Stimulated activated CD8-positive, alpha-beta memory T cell treated with anti-CD3 and anti-CD28 coated beads, Interleukin-15, amount 100 ng/mL, for 24 hours (primary cell): ENCODE measurements around the gene PPP5C.
"Not testable (repeated sequence)": the region's sequence is repeated elsewhere in the genome, so short reads cannot be mapped to it uniquely, and the experiment has no call there.

Experiments
- DNase-seq: peaks from one replicate; pipeline ENCODE4 v3.0.0-alpha.2; 2020; ENCODE audit warnings: low read depth

Gene PPP5C

DNA sequence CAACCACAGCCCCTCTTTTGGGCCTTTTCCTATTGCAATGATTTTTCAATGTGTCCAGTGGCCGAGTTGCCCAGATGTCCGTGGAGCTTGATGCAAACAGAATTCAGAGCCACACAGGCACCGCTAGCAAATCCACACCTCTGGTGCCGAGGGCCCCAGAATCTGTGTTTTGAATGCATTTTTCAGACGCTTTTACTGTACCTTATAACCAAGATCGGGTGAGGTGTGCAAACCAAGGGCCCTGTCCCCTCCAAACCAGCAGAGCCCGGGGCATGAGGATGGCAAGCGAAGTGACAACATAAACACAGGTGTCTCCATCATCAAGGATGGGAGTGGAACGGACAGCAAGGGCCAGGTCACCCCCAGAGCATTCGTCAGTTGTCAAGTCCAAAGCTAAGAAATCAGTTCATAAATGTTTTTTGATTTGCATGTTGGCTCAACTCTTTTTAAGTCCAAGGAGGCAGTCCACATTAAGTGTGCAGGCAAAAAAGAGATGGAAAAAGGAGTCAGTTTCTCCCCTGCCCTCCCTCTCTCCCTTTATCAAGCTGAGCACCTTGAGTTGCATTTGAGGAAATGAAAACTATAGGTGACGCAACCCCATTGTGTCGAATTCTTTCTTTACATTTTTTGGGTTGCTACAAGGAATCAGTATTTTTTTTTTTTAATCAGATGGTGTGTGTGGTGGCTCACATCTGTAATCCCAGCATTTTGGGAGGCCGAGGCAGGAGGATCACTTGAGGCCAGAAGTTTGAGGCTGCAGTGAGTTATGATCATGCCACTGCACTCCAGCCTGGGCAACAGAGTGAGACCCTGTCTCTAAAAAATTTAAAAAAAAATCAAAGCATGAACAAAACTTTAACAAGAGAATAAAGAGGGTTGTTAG lies 63.6 kb downstream of the PPP5C start:
- no peak for DNase-seq

DNA sequence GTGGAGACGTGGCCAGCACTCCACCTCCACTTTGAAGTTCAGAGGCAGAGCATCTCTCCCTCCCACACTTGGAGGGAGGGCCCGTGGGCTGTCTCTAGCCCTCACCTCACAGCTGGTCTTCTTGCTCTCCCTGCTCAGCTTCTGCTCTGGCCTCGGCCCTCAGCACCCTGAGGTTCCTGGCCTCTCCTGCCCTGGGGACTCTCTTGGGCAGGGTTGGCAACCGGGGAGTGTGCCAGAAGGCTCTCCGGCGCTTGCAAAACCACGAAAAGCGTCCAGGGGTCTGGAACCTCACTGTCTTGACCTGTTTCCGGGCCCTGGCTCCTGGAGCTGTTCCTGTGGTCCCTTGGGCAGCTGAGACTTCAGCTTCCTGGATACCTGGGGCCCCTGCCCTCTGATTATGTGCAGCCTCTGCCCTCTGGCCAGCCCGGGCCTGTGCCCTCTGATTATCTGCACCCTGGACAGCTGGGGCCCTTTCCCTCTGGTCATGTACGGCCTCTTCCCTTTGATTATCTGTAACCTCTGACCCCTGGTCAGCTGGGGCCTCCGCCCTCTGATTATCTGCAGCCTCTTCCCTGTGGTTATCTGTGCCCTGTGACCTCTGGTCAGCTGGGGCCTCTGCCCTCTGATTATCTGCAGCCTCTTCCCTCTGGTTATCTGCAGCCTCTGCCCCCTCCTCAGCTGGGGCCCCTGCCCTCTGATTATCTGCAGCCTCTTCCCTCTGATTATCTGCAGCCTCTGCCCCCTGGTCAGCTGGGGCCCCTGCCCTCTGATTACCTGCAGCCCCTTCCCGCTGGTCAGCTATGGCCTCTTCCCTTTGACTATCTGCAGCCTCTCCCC lies 64.4 kb downstream of the PPP5C start:
- DNase-seq: no peak

DNA sequence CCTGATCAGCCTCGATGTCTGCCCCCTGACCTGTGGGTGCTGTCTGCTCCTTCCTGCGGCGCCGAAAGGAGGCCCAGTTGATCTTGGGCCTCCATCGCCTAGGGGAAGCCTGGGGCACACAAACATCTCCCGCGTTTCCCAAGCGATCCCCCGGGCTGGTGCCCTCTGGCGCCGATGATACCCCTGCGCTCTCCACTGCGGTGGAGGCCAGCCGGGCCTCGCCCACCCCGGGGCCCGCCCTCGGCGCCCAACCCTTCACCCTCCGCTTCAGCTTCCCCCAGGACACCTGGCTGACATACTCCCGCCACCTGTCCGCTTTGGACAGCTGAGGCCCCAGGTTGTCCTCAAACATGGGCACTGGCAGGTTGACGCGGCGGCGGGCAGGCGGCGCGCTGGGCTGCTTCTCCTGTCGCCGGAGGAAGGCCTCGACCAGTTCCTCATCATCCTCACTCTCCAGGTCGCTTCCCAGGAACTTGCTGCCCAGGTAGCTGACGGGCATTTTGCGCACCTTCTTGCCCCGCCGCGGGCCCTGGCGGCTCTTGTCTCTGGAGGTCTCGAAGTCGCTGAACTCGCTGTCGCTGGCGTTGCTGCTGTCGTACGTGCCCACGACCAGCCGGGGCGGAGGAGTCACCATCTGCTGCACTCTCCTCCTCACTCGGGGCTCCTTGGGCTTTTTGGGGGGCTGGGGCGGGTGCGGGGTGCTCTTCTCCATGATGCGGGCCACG lies 65.2 kb downstream of the PPP5C start:
- DNase-seq: no peak

DNA sequence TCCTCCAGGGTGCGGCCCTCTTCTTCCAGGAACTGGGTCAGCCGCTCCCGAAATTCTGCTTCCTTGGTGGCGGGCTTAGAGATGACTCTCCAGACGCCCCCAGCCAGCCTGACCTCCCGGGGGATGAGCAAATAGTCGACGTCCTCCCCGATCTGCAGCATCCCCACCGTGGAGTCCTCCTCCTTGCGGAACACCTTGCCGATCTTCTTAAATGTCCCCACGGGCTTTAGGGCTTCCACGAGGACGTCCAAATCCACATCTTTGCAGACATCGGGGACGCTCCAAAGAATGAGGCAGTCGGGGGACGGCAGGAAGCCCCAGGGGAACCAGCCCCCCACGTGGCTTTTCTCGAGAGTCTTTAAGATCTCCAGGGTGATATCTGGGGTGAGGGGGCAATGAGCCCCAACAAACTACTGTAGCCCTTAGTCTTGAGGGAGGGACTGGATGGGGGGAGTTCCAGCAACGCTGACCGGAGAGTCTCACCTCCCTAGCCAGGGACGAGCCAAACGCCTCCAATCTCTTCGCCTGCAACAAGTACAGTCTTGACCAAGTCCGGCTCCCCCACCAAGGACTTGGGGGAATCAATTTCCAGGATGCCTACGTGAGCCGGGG lies 65.9 kb downstream of the PPP5C start:
- DNase-seq: no peak

DNA sequence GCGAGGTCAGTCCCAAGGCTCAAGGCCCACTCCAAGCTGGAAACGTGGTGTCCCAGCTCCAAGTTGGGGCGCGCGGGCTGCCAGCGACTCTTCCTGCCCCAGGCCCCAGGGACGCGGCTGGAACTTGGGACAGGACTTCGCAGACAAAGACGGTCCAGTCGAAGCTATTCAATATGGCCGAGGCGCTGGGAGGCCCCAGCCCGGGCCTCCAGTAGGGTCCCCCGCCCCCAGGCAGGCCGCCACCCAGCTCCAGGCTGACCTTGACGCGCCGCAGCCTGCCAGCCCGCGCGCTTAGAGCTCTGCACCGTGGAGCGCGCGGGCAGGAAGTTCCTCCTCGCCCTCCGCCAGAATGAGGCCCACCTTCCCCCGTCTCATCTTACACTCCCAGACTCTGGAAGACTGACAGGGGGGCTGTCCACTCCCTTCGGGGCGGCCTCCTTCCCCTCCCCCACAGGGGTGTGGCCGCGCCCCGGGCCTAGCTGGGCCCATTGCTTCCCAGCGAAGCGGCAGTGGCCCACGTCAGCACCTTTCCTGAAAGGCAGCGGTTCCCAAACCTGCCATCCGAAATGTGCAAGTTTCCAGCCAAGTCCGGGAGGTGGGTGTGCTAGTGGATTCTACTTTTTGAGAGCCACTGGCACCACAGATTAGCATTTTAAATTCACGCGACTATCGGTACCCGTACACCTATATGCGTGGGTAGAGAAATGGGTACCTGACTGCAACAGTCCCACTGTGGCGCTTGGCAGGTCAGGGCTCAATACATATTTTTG lies 66.6 kb downstream of the PPP5C start, which contains the start of gene CCDC8:
CCDC8 (minus strand) TSS at position 303 of the 770 bp plus-strand sequence. CDS start 754 bp downstream, outside the sequence.
- no peak for DNase-seq

DNA sequence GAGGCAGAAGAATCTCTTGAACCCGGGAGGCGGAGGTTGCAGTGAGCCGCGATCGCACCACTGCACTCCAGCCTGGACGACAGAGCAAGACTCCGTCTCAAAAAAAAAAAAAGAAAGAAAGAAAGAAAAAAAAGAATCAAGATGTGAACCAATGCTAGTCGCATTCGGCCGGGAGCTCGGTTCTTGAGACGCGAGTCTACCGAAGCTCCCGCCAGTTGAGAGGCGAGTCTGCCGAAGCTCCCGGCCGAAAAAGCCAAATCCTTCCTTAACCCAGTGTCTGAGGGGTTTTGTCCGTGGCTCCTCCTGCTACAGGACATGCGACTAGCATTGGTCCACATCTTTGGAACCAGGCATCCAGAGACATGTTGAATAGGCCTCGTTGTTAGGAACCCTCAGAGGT lies 68.0 kb downstream of the PPP5C start:
- not testable (repeated sequence) for DNase-seq

DNA sequence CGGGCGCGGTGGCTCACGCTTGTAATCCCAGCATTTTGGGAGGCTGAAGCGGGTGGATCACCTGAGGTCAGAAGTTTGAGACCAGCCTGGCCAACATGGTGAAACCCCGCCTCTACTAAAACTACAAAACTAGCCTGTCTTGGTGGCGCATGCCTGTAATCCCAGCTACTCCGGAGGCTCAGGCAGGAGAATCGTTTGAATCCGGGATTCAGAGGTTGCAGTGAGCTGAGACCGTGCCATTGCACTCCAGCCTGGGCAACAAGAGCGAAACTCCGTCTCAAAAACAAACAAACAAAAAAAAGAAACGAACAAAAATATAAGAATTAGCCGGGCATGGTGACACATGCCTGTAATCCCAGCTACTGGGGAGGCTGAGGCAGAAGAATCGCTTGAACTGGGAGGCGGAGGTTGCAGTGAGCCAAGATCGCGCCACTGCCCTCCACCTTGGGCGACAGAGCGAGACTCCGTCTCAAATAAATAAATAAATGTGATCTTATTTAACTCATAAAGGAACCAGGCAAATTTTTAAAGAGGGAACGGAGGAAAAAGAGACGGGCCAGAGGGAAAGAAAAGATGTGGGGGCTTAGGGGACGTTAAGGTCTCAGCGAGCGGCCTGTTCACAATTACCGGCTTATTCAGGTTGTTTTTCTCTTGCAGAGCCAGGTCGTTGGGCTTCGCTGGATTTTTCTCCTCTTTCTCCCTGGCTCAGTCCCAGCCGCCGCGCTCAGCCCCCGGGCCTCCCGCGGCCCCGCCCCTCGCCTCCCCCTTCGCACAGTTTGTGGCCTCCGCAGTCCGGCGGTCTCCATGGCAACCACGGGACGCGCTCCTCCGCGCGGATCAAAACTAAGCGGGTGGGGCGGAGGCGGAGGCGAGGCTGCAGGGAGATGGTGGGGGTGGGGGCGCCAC lies 69.2 kb downstream of the PPP5C start:
- not testable (repeated sequence) for DNase-seq

DNA sequence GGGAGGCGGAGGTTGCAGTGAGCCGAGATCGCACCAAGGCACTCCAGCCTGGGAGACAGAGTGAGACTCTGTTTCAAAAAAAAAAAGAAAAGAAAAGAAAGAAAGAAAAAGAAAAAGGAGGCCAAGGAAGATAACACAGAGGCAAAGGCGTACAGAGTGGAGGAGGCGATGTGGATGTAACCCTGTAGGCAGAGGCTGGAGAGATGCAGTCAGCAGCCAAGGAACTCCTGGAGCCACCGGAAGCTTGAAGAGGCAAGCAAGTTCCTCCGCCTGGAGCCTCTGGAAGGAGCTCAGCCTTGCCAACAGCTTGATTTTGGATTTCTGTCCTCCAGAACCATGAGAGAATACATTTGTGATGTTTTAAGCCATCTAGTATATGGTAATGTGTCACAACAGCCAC lies 73.2 kb downstream of the PPP5C start:
- no peak for DNase-seq

DNA sequence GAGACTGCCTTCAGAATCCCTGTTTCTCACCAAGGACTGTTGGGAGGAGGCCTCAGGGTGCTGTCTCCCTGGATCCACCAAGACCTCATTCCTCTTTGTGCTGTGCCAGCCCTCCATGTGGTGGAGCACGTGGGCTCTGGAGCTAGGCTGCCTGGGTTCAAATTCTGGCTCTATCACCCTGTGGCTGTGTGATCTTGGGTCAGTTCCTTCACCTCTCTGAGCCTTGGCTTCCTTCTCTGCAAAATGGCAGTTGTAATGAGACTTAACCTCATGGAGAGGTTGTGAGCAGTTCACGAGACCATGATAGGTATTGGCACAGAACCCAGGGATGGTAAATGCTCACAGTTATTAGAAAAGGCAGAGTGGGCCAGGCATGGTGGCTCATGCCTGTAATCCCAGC lies 75.5 kb downstream of the PPP5C start:
- no peak for DNase-seq

DNA sequence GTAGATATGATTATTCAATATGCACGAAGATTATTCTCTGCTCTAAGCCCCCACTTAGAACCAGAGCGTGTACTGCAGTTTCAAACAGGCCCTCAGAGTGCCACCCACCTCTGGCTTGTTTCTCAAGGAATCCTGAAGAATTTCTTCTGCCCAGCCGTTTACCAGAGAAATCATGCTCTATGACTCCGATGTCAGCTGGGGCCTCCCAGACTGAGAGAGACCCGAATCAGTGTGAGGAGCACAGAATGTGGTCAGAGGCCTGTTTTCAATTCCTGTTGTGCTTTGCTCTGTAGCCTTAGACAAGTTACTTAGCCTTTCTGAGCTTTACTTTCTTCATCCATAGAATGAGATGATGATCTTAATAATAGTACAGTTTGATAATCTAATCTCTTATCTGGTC lies 76.3 kb downstream of the PPP5C start:
- DNase-seq: no peak

DNA sequence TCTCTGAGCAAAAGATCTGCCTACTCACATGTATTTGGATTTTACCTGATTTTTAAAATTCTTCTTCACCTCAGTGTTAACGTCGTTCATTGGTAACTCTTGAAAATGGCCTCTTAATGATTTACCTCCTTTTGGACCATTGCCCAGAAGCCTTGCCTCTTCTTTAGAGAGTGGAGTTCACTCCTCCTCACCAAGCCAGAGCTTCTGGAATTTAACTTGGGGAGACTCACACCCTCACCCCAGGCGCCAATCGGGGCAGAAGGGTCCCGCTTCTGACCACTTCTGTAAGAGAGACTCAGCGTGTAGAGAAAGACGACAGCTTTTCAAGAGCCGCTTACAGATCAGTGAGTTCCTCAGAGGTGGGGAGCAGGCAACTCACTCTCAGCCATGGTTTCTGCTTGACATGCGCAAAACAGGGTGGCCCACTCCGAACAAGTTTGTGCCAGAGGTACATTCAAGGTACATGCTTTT lies 79.2 kb downstream of the PPP5C start:
- DNase-seq: no peak

DNA sequence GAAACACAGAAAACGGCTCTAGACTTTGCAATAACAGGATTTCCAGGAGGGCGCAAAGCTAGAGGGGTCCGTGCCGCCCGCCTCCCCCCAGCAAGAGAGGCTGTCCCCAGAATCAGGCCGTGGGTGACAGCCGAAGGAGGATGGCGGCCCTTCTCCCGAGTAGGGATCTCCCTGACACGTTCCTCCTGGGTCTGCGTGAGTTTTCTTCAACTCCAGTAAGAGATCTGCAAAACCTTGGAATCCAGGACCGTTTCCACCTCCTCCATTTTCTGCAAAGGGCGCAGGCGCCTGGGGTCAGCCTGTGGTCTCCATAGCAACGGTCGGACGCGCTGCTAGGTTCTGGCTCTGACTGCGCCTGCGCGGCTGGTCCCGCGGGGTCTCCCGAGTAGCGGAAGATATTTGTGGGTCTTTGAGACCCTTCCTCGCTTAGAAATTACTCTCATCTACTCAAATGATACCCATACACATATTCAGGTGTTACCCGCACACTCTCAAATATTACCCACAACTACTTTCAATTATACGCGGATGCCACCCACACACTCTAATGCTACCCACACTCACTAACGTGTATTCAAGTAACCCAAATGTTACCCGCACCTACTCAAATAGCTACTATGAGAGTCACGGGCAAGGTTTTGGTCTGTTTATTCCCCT lies 79.7 kb downstream of the PPP5C start:
- no peak for DNase-seq

DNA sequence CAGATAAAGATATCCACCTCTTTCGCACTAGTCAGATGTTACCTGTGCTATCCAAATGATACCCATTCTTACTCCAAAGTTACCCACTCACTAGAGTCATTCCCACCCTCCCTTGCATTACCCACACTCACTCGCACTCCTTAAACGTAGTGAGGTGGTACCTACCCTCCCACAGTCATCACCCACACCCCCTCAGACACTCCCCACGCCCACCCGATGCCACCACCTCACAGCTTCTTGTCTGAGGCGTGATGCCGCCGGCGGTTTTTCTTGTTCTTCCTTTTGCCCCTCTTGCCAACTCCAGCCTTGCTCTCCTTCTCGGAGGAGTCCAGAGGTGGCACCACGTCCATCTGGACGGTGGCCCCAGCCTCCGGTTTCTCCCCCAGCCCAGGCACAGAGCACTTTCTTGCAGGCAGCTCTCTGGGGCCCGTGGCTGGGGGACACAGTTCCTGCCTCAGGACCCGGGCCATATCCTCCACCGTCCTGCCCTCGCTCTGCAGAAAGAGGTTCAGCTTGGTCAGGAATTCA lies 80.7 kb downstream of the PPP5C start:
- no peak for DNase-seq

DNA sequence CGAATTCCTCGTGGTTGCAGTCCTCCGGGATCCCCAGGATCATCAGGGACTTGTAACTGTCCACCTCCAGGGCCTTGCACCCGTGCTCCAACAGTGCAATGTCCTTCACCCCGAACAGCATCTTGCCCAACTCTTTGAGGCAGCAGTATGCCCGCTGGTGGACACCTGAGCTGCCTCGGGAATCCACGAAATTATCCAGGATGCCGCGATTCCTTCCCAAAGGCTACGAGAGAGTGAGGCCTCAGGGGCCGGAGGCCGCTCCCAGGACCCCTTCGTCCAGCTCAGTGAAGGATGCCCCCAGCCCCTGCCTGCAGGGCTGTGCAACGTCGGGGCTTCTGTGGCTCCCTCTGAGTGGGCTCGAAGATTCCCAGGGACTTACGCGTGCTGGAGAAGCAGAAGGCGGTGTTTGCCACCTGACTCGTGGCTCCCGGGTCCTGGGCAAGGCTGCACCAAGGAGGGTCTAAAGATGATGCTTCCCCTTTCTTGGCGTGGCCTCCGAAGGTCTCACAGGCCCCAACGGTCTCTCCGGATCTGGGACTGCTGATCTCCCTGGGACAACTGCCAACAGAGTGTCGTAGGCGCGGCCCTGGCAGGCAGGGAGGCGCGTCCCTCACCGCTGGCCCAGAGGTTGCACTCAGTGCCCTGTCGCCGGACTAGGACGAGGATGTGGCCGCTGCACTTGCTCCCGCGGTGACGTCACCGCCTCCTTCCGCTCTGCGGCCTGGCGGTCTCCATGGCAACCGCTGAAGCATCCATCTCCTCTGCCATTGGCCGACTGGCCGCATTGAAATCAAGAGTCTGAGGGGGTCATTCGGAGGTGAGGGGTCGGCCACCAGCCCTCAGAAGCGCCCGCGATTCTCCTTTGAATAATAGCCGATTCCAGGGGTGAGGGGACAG lies 81.6 kb downstream of the PPP5C start, which contains the start of gene PNMA8C:
PNMA8C (minus strand) TSS at position 698 of the 897 bp plus-strand sequence; CDS start at position 121, 577 bp downstream.
- no peak for DNase-seq

DNA sequence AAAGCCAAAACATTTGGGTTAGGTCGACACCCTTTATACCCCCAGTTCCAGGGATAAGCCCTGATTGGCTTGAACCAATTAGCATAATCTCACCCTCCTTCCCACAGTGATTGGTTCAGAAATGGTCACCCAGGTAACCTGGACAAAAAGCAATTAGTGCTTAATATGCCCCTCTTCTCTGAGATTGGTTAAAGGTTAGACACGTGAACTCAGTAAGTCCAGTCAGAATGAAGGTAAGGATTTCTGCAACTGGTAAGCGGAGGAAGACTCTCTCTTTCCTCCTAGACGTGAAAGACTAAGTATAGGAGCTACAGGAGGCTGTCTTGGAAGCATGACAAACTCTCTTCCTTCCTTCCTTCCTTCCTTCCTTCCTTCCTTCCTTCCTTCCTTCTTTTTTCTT lies 83.1 kb downstream of the PPP5C start:
- no peak for DNase-seq

DNA sequence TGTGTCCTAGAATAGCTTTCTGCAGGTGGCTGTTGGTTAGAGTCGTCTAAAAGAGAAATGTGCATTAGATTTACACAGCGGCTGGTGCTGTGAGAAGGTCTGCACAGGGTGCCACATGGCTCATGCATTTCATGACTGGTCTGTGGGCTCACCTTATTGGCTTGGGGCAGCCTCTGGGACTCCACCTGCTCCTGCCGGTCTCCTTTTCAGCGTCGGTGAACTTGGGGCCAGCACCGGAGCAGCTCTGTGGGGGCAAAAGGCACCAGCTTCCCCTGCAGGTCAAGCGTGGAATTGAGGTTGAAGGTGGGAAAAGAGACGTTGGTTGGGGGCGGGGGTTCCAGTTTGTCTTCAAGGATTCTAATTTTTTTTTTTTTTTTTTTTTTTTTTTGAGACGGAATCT lies 84.9 kb downstream of the PPP5C start:
- DNase-seq: no peak

DNA sequence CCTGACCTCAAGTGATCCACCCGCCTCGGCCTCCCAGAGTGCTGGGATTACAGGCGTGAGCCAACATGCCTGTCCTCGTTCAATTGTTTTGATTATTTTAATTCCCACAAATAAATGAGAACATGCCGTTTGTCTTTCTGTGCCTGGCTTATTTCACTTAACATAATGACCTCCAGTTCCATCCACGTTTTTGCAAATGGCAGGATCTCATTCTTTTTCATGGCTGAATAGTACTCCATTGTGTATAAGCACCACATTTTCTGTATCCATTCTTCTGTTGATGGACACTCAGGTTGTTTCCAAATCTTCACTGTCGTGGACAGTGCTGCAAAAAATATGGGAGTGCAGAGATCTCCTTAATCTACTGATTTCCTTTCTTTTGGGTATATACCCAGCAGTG lies 86.6 kb downstream of the PPP5C start:
- DNase-seq: not testable (repeated sequence)

DNA sequence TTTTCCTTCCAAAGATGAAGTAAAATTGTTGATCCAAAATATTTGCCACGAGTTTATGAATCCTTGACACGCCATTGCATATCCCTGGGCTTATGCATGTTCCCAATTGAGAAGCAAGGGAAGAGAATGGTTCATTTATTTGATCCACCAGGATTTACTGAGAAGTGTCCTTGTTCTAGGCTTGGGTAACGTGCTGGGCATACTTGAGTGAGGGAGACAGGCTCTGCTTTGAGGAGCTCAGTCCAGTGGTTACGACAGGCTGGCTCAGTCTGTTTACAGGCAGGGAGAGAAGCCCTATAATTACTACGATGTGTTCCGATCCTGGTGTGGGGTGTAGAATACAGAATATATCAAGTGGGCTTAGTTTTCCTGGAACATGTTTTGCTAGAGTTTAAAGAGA lies 88.1 kb downstream of the PPP5C start:
- no peak for DNase-seq
